Parathyroid adenoma (tissue), 2 donors: ENCODE measurements around the gene LACTBL1.

Experiments
- H2AFZ ChIP-seq: fragments of 300-600 bp; sonication (generic); one replicate; pipeline ENCODE4 v1.7.0; 2017; ENCODE audit warnings: antibody characterized with exemption, mild to moderate bottlenecking
- H3K27ac ChIP-seq: fragments of 300-600 bp; sonication (generic); one replicate; pipeline ENCODE4 v1.7.0; 2017
- H3K27me3 ChIP-seq: fragments of 300-600 bp; sonication (generic); one replicate; pipeline ENCODE4 v1.7.0; 2017; ENCODE audit warnings: low read length; ENCODE audit not compliant: control insufficient read depth, insufficient read depth
- H3K36me3 ChIP-seq: fragments of 300-600 bp; sonication (generic); one replicate; pipeline ENCODE4 v1.7.0; 2017; ENCODE audit warnings: low read length; ENCODE audit not compliant: control insufficient read depth, insufficient read depth
- H3K4me1 ChIP-seq: fragments of 300-600 bp; sonication (generic); one replicate; pipeline ENCODE4 v1.7.0; 2017; ENCODE audit warnings: control low read depth
- H3K4me2 ChIP-seq: fragments of 300-600 bp; sonication (generic); one replicate; pipeline ENCODE4 v1.7.0; 2017; ENCODE audit warnings: low read length
- H3K4me3 ChIP-seq: fragments of 300-600 bp; sonication (generic); one replicate; pipeline ENCODE4 v1.7.0; 2017; ENCODE audit warnings: low read depth, low read length
- H3K79me2 ChIP-seq: fragments of 300-600 bp; sonication (generic); one replicate; pipeline ENCODE4 v1.7.0; 2017; ENCODE audit warnings: control low read depth
- H3K9ac ChIP-seq: fragments of 300-600 bp; sonication (generic); one replicate; pipeline ENCODE4 v1.7.0; 2017; ENCODE audit warnings: mild to moderate bottlenecking
- H3K9me3 ChIP-seq: fragments of 300-600 bp; sonication (generic); one replicate; pipeline ENCODE4 v1.7.0; 2017; ENCODE audit warnings: low read length; ENCODE audit not compliant: control insufficient read depth
- CTCF ChIP-seq: fragments of 300-600 bp; sonication (generic); IDR thresholded peaks from one replicate; pipeline ENCODE4 v1.7.0; 2017; ENCODE audit warnings: antibody characterized with exemption, mild to moderate bottlenecking
- donor health status: primary hyperparathyroidism.

Gene LACTBL1

GRCh38 chr1:22967833-22968232 lies 4.8 kb downstream of the LACTBL1 start:
- Histone ChIP-seq H3K79me2 (no peaks in the 10 kb centered on the region), H2AFZ (no peak overlapping the region), H3K4me2 (no peak overlapping the region), H3K4me3 (no peak overlapping the region), H3K27me3 (no peaks in the 10 kb centered on the region), H3K27ac (no peak overlapping the region), H3K9me3 (no peaks in the 10 kb centered on the region), H3K36me3 (no peaks in the 10 kb centered on the region), H3K4me1 (no peaks in the 10 kb centered on the region), H3K9ac (no peak overlapping the region)
- no peak for TF ChIP-seq CTCF

- no peaks in the 10 kb centered on the region for H3K9me3 ChIP-seq
- TF ChIP-seq CTCF = no peak
- no peaks in the 10 kb centered on the region for H3K27me3 ChIP-seq
- H3K79me2 ChIP-seq = no peaks in the 10 kb centered on the region
- H3K4me2 ChIP-seq = no peak overlapping the region
- no peak overlapping the region for H3K4me3 ChIP-seq
- H3K4me1 ChIP-seq = no peaks in the 10 kb centered on the region
- no peak overlapping the region for H3K27ac ChIP-seq
- H3K9ac ChIP-seq = no peak overlapping the region
- no peak overlapping the region for H2AFZ ChIP-seq
- H3K36me3 ChIP-seq = no peaks in the 10 kb centered on the region
Measured at GRCh38 chr1:22966309-22966708, 6.4 kb downstream of the LACTBL1 start.

- Histone ChIP-seq H3K27me3 (no peaks in the 10 kb centered on the region), H3K9me3 (no peaks in the 10 kb centered on the region), H3K4me3 (no peak overlapping the region), H3K36me3 (no peaks in the 10 kb centered on the region), H3K9ac (no peak overlapping the region), H3K79me2 (no peaks in the 10 kb centered on the region), H3K4me1 (no peaks in the 10 kb centered on the region), H3K27ac (no peak overlapping the region), H3K4me2 (no peak overlapping the region), H2AFZ (no peak overlapping the region)
- no peak for TF ChIP-seq CTCF
Measured at GRCh38 chr1:22963044-22963677, 9.5 kb downstream of the LACTBL1 start.

GRCh38 chr1:22962558-22962957 lies 10.1 kb downstream of the LACTBL1 start:
- H3K4me3 ChIP-seq = no peak overlapping the region
- no peaks in the 10 kb centered on the region for H3K36me3 ChIP-seq
- H3K9ac ChIP-seq = no peak overlapping the region
- H3K79me2 ChIP-seq = no peaks in the 10 kb centered on the region
- H3K4me1 ChIP-seq = no peaks in the 10 kb centered on the region
- no peak overlapping the region for H3K4me2 ChIP-seq
- no peaks in the 10 kb centered on the region for H3K27me3 ChIP-seq
- H2AFZ ChIP-seq = no peak overlapping the region
- no peak for TF ChIP-seq CTCF
- no peaks in the 10 kb centered on the region for H3K9me3 ChIP-seq
- H3K27ac ChIP-seq = no peak overlapping the region
